ENCODE data around the gene PNMT. TPM values are rescaled to one million over a fixed set of nuclear protein-coding genes. Genes with fewer than 3 reads are reported as not detected.

Gene PNMT
- total RNA-seq, 1 experiment from 2014 or later, result 2.4 TPM

DNA sequence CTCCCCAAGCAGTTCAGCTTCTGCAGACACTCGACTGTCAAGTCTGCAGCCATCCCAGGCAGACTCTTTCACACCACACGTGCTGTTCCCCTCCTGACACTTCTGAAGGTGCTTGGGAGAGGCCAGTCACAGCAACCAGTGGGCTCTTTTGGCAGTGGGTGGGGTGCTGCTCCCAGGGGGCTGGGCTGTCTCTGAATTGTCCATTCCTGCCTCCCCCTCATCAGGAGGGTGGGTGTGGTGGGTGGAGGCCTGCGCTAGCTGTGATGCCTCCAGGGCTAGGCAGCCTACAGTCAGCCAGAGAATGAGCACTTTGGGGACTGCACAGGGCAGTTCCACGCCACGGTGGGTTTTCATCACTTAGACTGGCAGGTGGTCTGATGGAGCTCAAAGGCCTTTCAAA lies 21.0 kb upstream of the PNMT start:
- TF ChIP-seq SIN3A (IDR thresholded peaks at IDR 0.05; ENCODE audit: borderline replicate concordance, insufficient read depth, low read depth, low read length), result no peak
- no peak for TF ChIP-seq POLR2AphosphoS5 (IDR thresholded peaks at IDR 0.05; ENCODE audit: low read depth, low read length)
- TF ChIP-seq TCF7L2 (IDR thresholded peaks at IDR 0.05; ENCODE audit: low read depth, low read length), result no peak
- TF ChIP-seq, protein P1, sequence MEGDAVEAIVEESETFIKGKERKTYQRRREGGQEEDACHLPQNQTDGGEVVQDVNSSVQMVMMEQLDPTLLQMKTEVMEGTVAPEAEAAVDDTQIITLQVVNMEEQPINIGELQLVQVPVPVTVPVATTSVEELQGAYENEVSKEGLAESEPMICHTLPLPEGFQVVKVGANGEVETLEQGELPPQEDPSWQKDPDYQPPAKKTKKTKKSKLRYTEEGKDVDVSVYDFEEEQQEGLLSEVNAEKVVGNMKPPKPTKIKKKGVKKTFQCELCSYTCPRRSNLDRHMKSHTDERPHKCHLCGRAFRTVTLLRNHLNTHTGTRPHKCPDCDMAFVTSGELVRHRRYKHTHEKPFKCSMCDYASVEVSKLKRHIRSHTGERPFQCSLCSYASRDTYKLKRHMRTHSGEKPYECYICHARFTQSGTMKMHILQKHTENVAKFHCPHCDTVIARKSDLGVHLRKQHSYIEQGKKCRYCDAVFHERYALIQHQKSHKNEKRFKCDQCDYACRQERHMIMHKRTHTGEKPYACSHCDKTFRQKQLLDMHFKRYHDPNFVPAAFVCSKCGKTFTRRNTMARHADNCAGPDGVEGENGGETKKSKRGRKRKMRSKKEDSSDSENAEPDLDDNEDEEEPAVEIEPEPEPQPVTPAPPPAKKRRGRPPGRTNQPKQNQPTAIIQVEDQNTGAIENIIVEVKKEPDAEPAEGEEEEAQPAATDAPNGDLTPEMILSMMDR (IDR thresholded peaks at IDR 0.05), result no peak
- TF ChIP-seq REST (IDR thresholded peaks at IDR 0.05; ENCODE audit: insufficient read depth in 1 of 2, low read depth in 2 of 2, low read length in 1 of 2), result no peak
- intact Hi-C loops (cut with micrococcal nuclease; ENCODE audit: unreplicated experiment) (no loop called here), in situ Hi-C loops (cut with HindIII; ENCODE audit: low pct_unique_long_range_greater_than_20kb, low sequenced_read_pairs) (no loop called here)
- no peak for DNase-seq (ENCODE audit: low read depth, low spot score)
- H3K27ac ChIP-seq (ENCODE audit: low read length), result no peak overlapping the region
- no peaks in the 10 kb centered on the region for H3K27me3 ChIP-seq (ENCODE audit: control insufficient read depth, insufficient read depth, low read length)
- no peaks in the 10 kb centered on the region for H3K9me3 ChIP-seq (ENCODE audit: control insufficient read depth, insufficient read depth, low read depth, low read length)
- ChIA-PET CTCF (interaction anchor here (0.7 kb wide), 1 partner anchor 22 kb away, joined by 3 read pairs; no protein-coding TSS in a partner anchor), POLR2A (no interaction called here)
- H3K4me3 ChIP-seq (ENCODE audit: low read depth in 2 of 2, low read length in 2 of 2), result no peak overlapping the region
- BruUV-seq (replicated peaks), result no TSS peak
- H3K36me3 ChIP-seq (ENCODE audit: control insufficient read depth, insufficient read depth, low read length), result no peaks in the 10 kb centered on the region
- ATAC-seq, result no peak
- H3K4me1 ChIP-seq (ENCODE audit: control insufficient read depth, insufficient read depth, low read length), result peaks cover 17% of the 10 kb centered on the region

GRCh38 chr17:39648616-39649366 lies 19.5 kb upstream of the PNMT start:
- CTCF ChIA-PET, result no interaction called here
- BruUV-seq (replicated peaks), result no TSS peak
- ATAC-seq, result no peak

More at GRCh38 chr17:39648616-39649366, 19.5 kb upstream of the PNMT start:
- DNase-seq (ENCODE audit: low read depth, low spot score), result no peak
- in situ Hi-C loops (cut with HindIII; ENCODE audit: low pct_unique_long_range_greater_than_20kb, low sequenced_read_pairs), result no loop called here
- Histone ChIP-seq H3K27me3 (ENCODE audit: control insufficient read depth, insufficient read depth, low read length) (no peaks in the 10 kb centered on the region), H3K36me3 (ENCODE audit: control insufficient read depth, insufficient read depth, low read length) (no peaks in the 10 kb centered on the region), H3K4me1 (ENCODE audit: control insufficient read depth, insufficient read depth, low read length) (peaks cover 25% of the 10 kb centered on the region; the same call in 1 of the 2 replicates), H3K27ac (ENCODE audit: low read length) (no peak overlapping the region), H3K4me3 (ENCODE audit: low read depth in 2 of 2, low read length in 2 of 2) (no peak overlapping the region), H3K9me3 (ENCODE audit: control insufficient read depth, insufficient read depth, low read depth, low read length) (no peaks in the 10 kb centered on the region)
- intact Hi-C loops (cut with micrococcal nuclease; ENCODE audit: unreplicated experiment), result no loop called here
- POLR2A ChIA-PET, result no interaction called here
- TF ChIP-seq TCF7L2 (IDR thresholded peaks at IDR 0.05; ENCODE audit: low read depth, low read length), result no peak
- TF ChIP-seq, protein P1 (IDR thresholded peaks at IDR 0.05), result no peak
- no peak for TF ChIP-seq REST (IDR thresholded peaks at IDR 0.05; ENCODE audit: insufficient read depth in 1 of 2, low read depth in 2 of 2, low read length in 1 of 2)
- no peak for TF ChIP-seq POLR2AphosphoS5 (IDR thresholded peaks at IDR 0.05; ENCODE audit: low read depth, low read length)
- TF ChIP-seq SIN3A (IDR thresholded peaks at IDR 0.05; ENCODE audit: borderline replicate concordance, insufficient read depth, low read depth, low read length), result no peak
